Measurements from ENCODE around the gene EFCAB8.

EFCAB8 gene

DNA sequence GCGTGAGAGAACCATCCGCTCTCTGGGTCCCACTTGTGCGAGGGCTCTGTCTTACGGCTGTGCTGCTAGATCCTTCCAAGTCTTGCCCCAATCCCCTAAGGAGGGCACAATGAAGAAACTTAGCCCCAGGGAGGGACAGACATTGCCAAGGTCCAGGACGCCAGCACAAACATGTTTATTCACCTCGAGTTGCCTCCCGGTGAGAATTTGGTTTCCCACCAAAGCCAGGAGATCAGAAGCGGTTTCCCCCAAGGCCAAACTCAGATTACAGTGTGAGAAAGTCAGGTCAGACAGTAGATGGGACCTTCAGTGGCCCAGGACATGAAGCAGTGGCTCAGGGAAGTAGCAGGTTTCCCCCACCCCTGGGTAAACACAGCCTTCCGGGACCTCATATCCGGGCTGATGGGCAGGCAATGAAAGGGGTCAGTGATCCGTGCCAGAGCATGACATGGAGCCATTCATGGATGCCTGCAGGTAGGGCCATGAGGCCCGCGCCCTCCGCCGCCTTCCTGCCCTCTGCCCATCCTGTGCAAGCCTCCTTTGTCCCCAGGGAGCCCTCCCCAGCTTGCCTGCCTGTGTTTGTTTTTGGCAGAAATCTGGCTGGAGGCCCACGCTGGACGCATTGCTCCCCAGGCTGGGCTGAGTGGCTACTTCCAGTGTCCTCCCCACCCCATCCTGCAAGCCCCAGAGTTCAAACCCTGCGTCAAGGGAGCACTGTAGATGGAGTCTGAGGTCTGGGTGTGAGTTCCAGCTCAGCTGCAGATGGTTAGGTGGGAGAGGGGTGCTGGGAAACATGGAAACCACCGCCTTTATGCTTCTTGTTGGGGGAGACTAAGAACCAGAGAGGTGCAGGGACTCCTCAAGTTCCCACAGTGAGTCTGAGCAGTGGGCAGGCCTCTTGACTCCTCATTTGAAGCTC, 150.8 kb downstream of the EFCAB8 start:
- DNase-seq: no peak

GRCh38 chr20:33010133-33010504, 151.4 kb downstream of the EFCAB8 start:
- DNase-seq: no peak

GRCh38 chr20:33010674-33011449, 152.1 kb downstream of the EFCAB8 start:
- DNase-seq: no peak

All from NCI-H2081 treated with DMSO at 0.1 percent for 48 hours (cell line).